HCT116 (cell line): ENCODE measurements around the gene OPALIN. TPM values are rescaled to one million over a fixed set of nuclear protein-coding genes. Genes with fewer than 3 reads are reported as not detected.

Experiments used
- ATAC-seq: fragments of 200-7000 bp; cut with Tn5 transposase; 2 replicates; pipeline ENCODE4 v1.9.1; 2020; ENCODE audit warnings: mild to moderate bottlenecking, moderate library complexity
- BruUV-seq: library from RNA; stranded (reverse); fragments of 400-500 nt; replicated peaks from 2 replicates; lab custom pipeline; 2021; lab: Mats Ljungman, UMichigan
- CTCF ChIA-PET: fragments of 300-600 bp; sonication (Branson Sonifier 250); formaldehyde crosslinking; loops from one replicate; lab custom pipeline; 2021; ENCODE audit warnings: antibody characterized with exemption; lab: Charles Lee
- POLR2A ChIA-PET: fragments of 300-600, 350-600 bp; sonication (Branson Sonifier 250); formaldehyde crosslinking; loops from one replicate; lab custom pipeline; 2021; ENCODE audit warnings: antibody characterized with exemption; lab: Charles Lee
- RAD21 ChIA-PET, 2 experiments: fragments of 300-600 bp; sonication (Branson Sonifier 250); formaldehyde crosslinking; loops; one replicate each; lab custom pipeline; 2023; ENCODE audit warnings: low total read pairs in 2 of 2; ENCODE audit not compliant: uncharacterized antibody in 2 of 2, unreplicated experiment in 2 of 2, low non-redundant PET in 1 of 2; lab: Charles Lee
- DNase-seq: peaks from one replicate; pipeline ENCODE4 v3.0.0-alpha.2; 2010; ENCODE audit warnings: low read depth, low spot score
- H2AFZ ChIP-seq: fragments of 200-600 bp; shearing (Covaris generic), sonication (generic); 2 replicates; pipeline ENCODE4 v1.6.1; 2017; ENCODE audit warnings: low read depth, mixed run types, mixed read lengths, antibody characterized with exemption, low read length; ENCODE audit not compliant: poor library complexity, severe bottlenecking
- H3K27ac ChIP-seq: 2 replicates; pipeline ENCODE4 v1.5.1; 2012; ENCODE audit warnings: low read depth, low read length
- H3K27me3 ChIP-seq: fragments of 200-600 bp; sonication (generic); 2 replicates; pipeline ENCODE4 v1.6.1; 2016; ENCODE audit warnings: mixed run types, low read length, mixed read lengths; ENCODE audit not compliant: insufficient read depth
- H3K36me3 ChIP-seq, 2 experiments: fragments of 200-500 bp in 1 of 2; fragments of 200-600 bp in 1 of 2; sonication (Bioruptor generic) in 1 of 2; sonication (generic) in 1 of 2; 2 replicates each; pipeline versions ENCODE4 v1.5.1 to v1.6.1; 2014 to 2016; ENCODE audit warnings: low read length in 2 of 2, inconsistent platforms in 1 of 2, mixed read lengths in 1 of 2, mixed run types in 1 of 2; ENCODE audit not compliant: insufficient read depth in 2 of 2, control insufficient read depth in 1 of 2
- H3K4me1 ChIP-seq, 2 experiments: fragments of 200-600 bp in 1 of 2; sonication (generic) in 1 of 2; 2 replicates each; pipeline versions ENCODE4 v1.5.1 to v1.6.1; 2012 to 2017; ENCODE audit warnings: low read length in 2 of 2, inconsistent platforms in 1 of 2, mild to moderate bottlenecking in 1 of 2, mixed read lengths in 1 of 2, mixed run types in 1 of 2, moderate library complexity in 1 of 2; ENCODE audit not compliant: insufficient read depth in 2 of 2, control insufficient read depth in 1 of 2
- H3K4me2 ChIP-seq: fragments of 200-600 bp; sonication (generic); 2 replicates; pipeline ENCODE4 v1.6.1; 2017; ENCODE audit warnings: mixed run types, low read length, mixed read lengths
- H3K4me3 ChIP-seq, 2 experiments: fragments of 200-600 bp in 1 of 2; sonication (generic) in 1 of 2; replicated peaks in 1 of 2; 2 replicates each; pipeline ENCODE4 v1.5.1; 2011 to 2016; ENCODE audit warnings: low read length in 2 of 2, control low read depth in 1 of 2, low read depth in 1 of 2, mild to moderate bottlenecking in 1 of 2, mixed read lengths in 1 of 2, mixed run types in 1 of 2
- H3K79me2 ChIP-seq: fragments of 200-600 bp; sonication (generic); 2 replicates; pipeline ENCODE4 v1.6.1; 2017; ENCODE audit warnings: mild to moderate bottlenecking, mixed run types, low read length, moderate library complexity, mixed read lengths; ENCODE audit not compliant: insufficient read depth
- H3K9ac ChIP-seq: fragments of 200-600 bp; sonication (generic); 2 replicates; pipeline ENCODE4 v1.6.1; 2016; ENCODE audit warnings: low read length, mixed read lengths
- H3K9me2 ChIP-seq: fragments of 200-600 bp; sonication (generic), shearing (Covaris generic); 2 replicates; pipeline ENCODE4 v1.6.1; 2017; ENCODE audit warnings: mixed run types, mild to moderate bottlenecking, moderate library complexity; ENCODE audit not compliant: insufficient read depth
- H3K9me3 ChIP-seq, 2 experiments: fragments of 200-500 bp in 1 of 2; fragments of 200-600 bp in 1 of 2; sonication (Bioruptor generic) in 1 of 2; sonication (generic) in 1 of 2; 2 replicates each; pipeline ENCODE4 v1.6.1; 2014 to 2017; ENCODE audit warnings: low read length in 2 of 2, mixed read lengths in 2 of 2, inconsistent platforms in 1 of 2, low read depth in 1 of 2, mild to moderate bottlenecking in 1 of 2, mixed run types in 1 of 2, moderate library complexity in 1 of 2; ENCODE audit not compliant: control insufficient read depth in 1 of 2, insufficient read depth in 1 of 2
- H4K20me1 ChIP-seq: fragments of 200-600 bp; sonication (generic), shearing (Covaris generic); 2 replicates; pipeline ENCODE4 v1.6.1; 2017; ENCODE audit warnings: mixed run types, mild to moderate bottlenecking, moderate library complexity; ENCODE audit not compliant: insufficient read depth
- ATF3 ChIP-seq: IDR thresholded peaks from 2 replicates; pipeline ENCODE4 v1.6.1; 2012
- CBX3 ChIP-seq: IDR thresholded peaks from 2 replicates; pipeline ENCODE4 v1.6.1; 2012; ENCODE audit warnings: low read depth
- CEBPB ChIP-seq: IDR thresholded peaks from 2 replicates; pipeline ENCODE4 v1.6.1; 2012; ENCODE audit warnings: low read depth
- CTCF ChIP-seq, 3 experiments: fragments of 200-600 bp in 1 of 3; sonication (generic) in 1 of 3; IDR thresholded peaks in 2 of 3; conservative IDR thresholded peaks in 1 of 3; 2 replicates each; pipeline ENCODE4 v1.5.1; 2012 to 2017; ENCODE audit warnings: low read depth in 2 of 3, low read length in 2 of 3, antibody characterized with exemption in 1 of 3, borderline replicate concordance in 1 of 3, control low read depth in 1 of 3, mild to moderate bottlenecking in 1 of 3, mixed read lengths in 1 of 3, mixed run types in 1 of 3, moderate library complexity in 1 of 3; ENCODE audit not compliant: insufficient read depth in 1 of 3
- ELF1 ChIP-seq: IDR thresholded peaks from 2 replicates; pipeline ENCODE4 v1.6.1; 2012; ENCODE audit warnings: low read depth, borderline replicate concordance
- EZH2phosphoT487 ChIP-seq: fragments of 200-600 bp; IDR thresholded peaks from 2 replicates; pipeline ENCODE4 v1.6.1; 2018; ENCODE audit warnings: antibody characterized with exemption, borderline replicate concordance
- JUND ChIP-seq: IDR thresholded peaks from 2 replicates; pipeline ENCODE4 v1.6.1; 2012
- MAX ChIP-seq: IDR thresholded peaks from 2 replicates; pipeline ENCODE4 v1.6.1; 2012
- REST ChIP-seq: IDR thresholded peaks from 2 replicates; pipeline ENCODE4 v1.6.1; 2012; ENCODE audit warnings: low read depth
- SIN3A ChIP-seq: IDR thresholded peaks from 2 replicates; pipeline ENCODE4 v1.6.1; 2012; ENCODE audit warnings: low read depth
- SP1 ChIP-seq: IDR thresholded peaks from 2 replicates; pipeline ENCODE4 v1.6.1; 2012; ENCODE audit warnings: low read depth
- TCF7L2 ChIP-seq: IDR thresholded peaks from 2 replicates; pipeline ENCODE4 v1.7.0; 2011; ENCODE audit warnings: borderline replicate concordance, inconsistent platforms; ENCODE audit not compliant: insufficient read depth, insufficient read length; ENCODE audit errors: extremely low read depth
- YY1 ChIP-seq: IDR thresholded peaks from 2 replicates; pipeline ENCODE4 v1.6.1; 2011; ENCODE audit warnings: low read length, low read depth, moderate library complexity, mild to moderate bottlenecking; ENCODE audit not compliant: insufficient replicate concordance; ENCODE audit errors: extremely low read depth
- ZBTB33 ChIP-seq: IDR thresholded peaks from 2 replicates; pipeline ENCODE4 v1.6.1; 2011; ENCODE audit warnings: mild to moderate bottlenecking, low read length, moderate library complexity; ENCODE audit not compliant: insufficient replicate concordance; ENCODE audit errors: extremely low read depth
- ZFX ChIP-seq: fragments of 450-650 bp; IDR thresholded peaks from 2 replicates; pipeline ENCODE4 v1.6.1; 2017
- ZNF274 ChIP-seq: fragments of 200-500 bp; sonication (Bioruptor generic); IDR thresholded peaks from 2 replicates; pipeline ENCODE4 v1.6.1; 2014; ENCODE audit warnings: mild to moderate bottlenecking, low read depth, low read length, inconsistent platforms
- intact Hi-C: fragments of 100-400 bp; cut with micrococcal nuclease; formaldehyde crosslinking; loops from 2 replicates; pipeline ENCODE4 v1.10.0; 2022
- total RNA-seq: library from RNA; stranded (reverse); gene quantifications from one replicate; pipeline ENCODE4 v1.2.1, GENCODE V29; 2021; ENCODE audit not compliant: unreplicated experiment

The OPALIN gene
- total RNA-seq, 1 experiment from 2014 or later: not detected

GRCh38 chr10:96304230-96304629 lies 54.6 kb downstream of the OPALIN start, which contains the start of gene DNTT:
Gene DNTT, plus strand, starts transcription at chr10:96304434. Its CDS starts 64 bp downstream, at chr10:96304498.
- POLR2A ChIA-PET: no interaction called here
- H3K9me2 ChIP-seq: no peaks in the 10 kb centered on the region
- no peak within 1 kb of the TSS for H3K9ac ChIP-seq
- no peak within 1 kb of the TSS for H3K4me2 ChIP-seq
- CTCF ChIA-PET: interaction anchor here (1.6 kb wide), 1 partner anchor 31 kb away, joined by 4 read pairs; no protein-coding TSS in a partner anchor
- no TSS peak for BruUV-seq
- H3K27ac ChIP-seq: no peak within 1 kb of the TSS
- H3K4me3 ChIP-seq: no peak within 1 kb of the TSS
- H3K36me3 ChIP-seq: no peaks in the 10 kb centered on the region
- no peaks in the 10 kb centered on the region for H3K79me2 ChIP-seq
- RAD21 ChIA-PET: no interaction called here
- no peak for ATAC-seq
- no peaks in the 10 kb centered on the region for H3K4me1 ChIP-seq
- TF ChIP-seq ZNF274 (no peak), ELF1 (no peak), TCF7L2 (no peak), EZH2phosphoT487 (no peak), JUND (no peak), ATF3 (no peak), ZFX (no peak), MAX (no peak), REST (no peak), SIN3A (no peak), ZBTB33 (no peak), CTCF (IDR thresholded peaks at IDR 0.05 in 2 of 3, conservative IDR thresholded peaks at IDR 0.05 in 1 of 3; ENCODE audit: borderline replicate concordance in 1 of 3, insufficient read depth in 1 of 3, low read depth in 2 of 3, low read length in 2 of 3) (no peak), YY1 (no peak), CBX3 (no peak), CEBPB (no peak), SP1 (no peak)
- no peaks in the 10 kb centered on the region for H3K9me3 ChIP-seq
- no peak for DNase-seq
- no peak within 1 kb of the TSS for H2AFZ ChIP-seq
- no peaks in the 10 kb centered on the region for H4K20me1 ChIP-seq
- peaks cover 30% of the 10 kb centered on the region for H3K27me3 ChIP-seq
- intact Hi-C loops: no loop called here
